Natural killer cell (primary cell): ENCODE results near the gene ZBTB40. TPM values are rescaled to one million over a fixed set of nuclear protein-coding genes. Genes with fewer than 3 reads are reported as not detected.

Experiments
- ATAC-seq, 3 donors: fragments of 150-1000 bp in 2 of 3; fragments of 200-7000 bp in 1 of 3; cut with Tn5 transposase; 1 replicate in 1 of 3; 2 replicates in 2 of 3; pipeline ENCODE4 v1.10.0; 2021; ENCODE audit warnings: mild to moderate bottlenecking in 2 of 3, moderate library complexity in 2 of 3
- DNase-seq, 2 donors: peaks; one replicate each; pipeline versions ENCODE4 v3.0.0 to v3.0.0-alpha.2; 2013 to 2021; ENCODE audit warnings: mixed read lengths in 1 of 2
- H3K27ac ChIP-seq: one replicate; pipeline ENCODE4 v1.5.1; 2013; ENCODE audit warnings: mild to moderate bottlenecking, low read length
- H3K27me3 ChIP-seq: one replicate; pipeline ENCODE4 v1.6.1; 2013; ENCODE audit warnings: low read length; ENCODE audit not compliant: control insufficient read depth, insufficient read depth
- H3K36me3 ChIP-seq: one replicate; pipeline ENCODE4 v1.6.1; 2013; ENCODE audit warnings: low read length; ENCODE audit not compliant: control insufficient read depth, insufficient read depth
- H3K4me1 ChIP-seq: one replicate; pipeline ENCODE4 v1.6.1; 2013; ENCODE audit warnings: low read length; ENCODE audit not compliant: control insufficient read depth, insufficient read depth
- H3K4me3 ChIP-seq: one replicate; pipeline ENCODE4 v1.5.1; 2013; ENCODE audit warnings: low read length
- H3K9me3 ChIP-seq: one replicate; pipeline ENCODE4 v1.6.1; 2013; ENCODE audit warnings: low read length; ENCODE audit not compliant: control insufficient read depth, insufficient read depth
- H3K27ac Mint-ChIP-seq, 2 donors: one replicate each; pipeline ENCODE4 v1.8.0; 2022; ENCODE audit warnings: mild to moderate bottlenecking in 2 of 2, mixed read lengths in 2 of 2, moderate library complexity in 1 of 2
- H3K27me3 Mint-ChIP-seq, 2 donors: one replicate each; pipeline ENCODE4 v1.8.0; 2022; ENCODE audit warnings: low read depth in 2 of 2, mixed read lengths in 2 of 2
- H3K36me3 Mint-ChIP-seq: one replicate; pipeline ENCODE4 v1.8.0; 2022; ENCODE audit warnings: mixed read lengths
- H3K4me1 Mint-ChIP-seq, 2 donors: one replicate each; pipeline ENCODE4 v1.8.0; 2022; ENCODE audit warnings: mixed read lengths in 2 of 2
- H3K4me3 Mint-ChIP-seq: one replicate; pipeline ENCODE4 v1.8.0; 2022; ENCODE audit warnings: mild to moderate bottlenecking, moderate library complexity, mixed read lengths
- H3K9me3 Mint-ChIP-seq, 2 donors: one replicate each; pipeline ENCODE4 v1.8.0; 2022; ENCODE audit warnings: mixed read lengths in 2 of 2
- WGBS: methylation state at CpG from one replicate; pipeline ENCODE4 v1.1.7; 2013; ENCODE audit warnings: missing lambda C conversion rate; ENCODE audit not compliant: insufficient coverage; 5-methylcytosine and 5-hydroxymethylcytosine counted together
- intact Hi-C: fragments of 100-400 bp; cut with micrococcal nuclease; formaldehyde crosslinking; loops from one replicate; pipeline ENCODE4 v1.14.2; 2022
- total RNA-seq, 4 donors: library from RNA; stranded (reverse); fragments of 120-200 nt in 1 of 4; gene quantifications; one replicate each; pipeline versions ENCODE4 v1.2.3 to v1.2.4, GENCODE V29; 2013 to 2022
- TF ChIP-seq, protein P1 (sequence below): fragments of 200-600 bp; IDR thresholded peaks from one replicate; pipeline ENCODE4 v1.8.0; 2022; ENCODE audit warnings: antibody characterized with exemption

Gene ZBTB40
- total RNA-seq, 3 donors from 2014 or later (not counting 1 experiment from before 2014, with no cell fraction given): 32.9 to 37.6 (median 36.7) TPM

DNA sequence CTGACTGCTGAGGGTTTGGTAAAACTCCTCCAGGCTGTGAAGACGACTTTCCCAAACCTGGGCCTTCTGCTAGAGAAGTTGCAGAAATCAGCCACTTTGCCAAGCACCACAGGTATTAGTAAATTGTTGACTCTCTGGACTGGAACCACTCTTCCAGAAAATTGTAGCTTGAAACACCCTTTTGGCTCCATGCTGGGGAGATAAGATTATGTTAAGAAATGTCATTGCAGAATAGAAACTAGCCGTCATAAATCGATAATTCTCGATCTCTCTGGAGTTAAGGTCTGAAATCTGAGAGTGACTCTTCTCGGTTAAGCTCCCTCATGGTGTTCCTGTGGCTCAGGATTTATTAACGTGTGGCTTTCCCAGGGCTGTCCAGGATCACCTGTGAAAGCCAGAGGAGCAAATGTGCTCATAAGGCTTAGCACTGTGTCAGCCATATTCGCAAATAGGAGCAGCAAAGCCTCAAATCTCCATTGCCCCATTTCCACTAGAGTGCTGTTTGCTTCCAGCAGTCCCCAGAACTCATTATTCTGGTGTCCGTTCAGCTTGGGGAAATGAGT is 54.6 kb downstream of the ZBTB40 start:
- Mint-ChIP-seq H3K4me1 (peaks cover 0 to 2% of the 10 kb centered on the region in 2 donors), H3K9me3 (no peaks in the 10 kb centered on the region), H3K27me3 (no peaks in the 10 kb centered on the region), H3K4me3 (no peak overlapping the region), H3K27ac (no peak overlapping the region), H3K36me3 (peaks cover 19% of the 10 kb centered on the region)
- no peak for ATAC-seq
- 96% methylated on average over 8 of the region's 8 CpGs for WGBS
- Histone ChIP-seq H3K27me3 (no peaks in the 10 kb centered on the region), H3K27ac (no peak overlapping the region), H3K4me3 (no peak overlapping the region), H3K36me3 (peaks cover 53% of the 10 kb centered on the region), H3K4me1 (no peaks in the 10 kb centered on the region), H3K9me3 (no peaks in the 10 kb centered on the region)
- intact Hi-C loops: no loop called here
- TF ChIP-seq, protein P1, sequence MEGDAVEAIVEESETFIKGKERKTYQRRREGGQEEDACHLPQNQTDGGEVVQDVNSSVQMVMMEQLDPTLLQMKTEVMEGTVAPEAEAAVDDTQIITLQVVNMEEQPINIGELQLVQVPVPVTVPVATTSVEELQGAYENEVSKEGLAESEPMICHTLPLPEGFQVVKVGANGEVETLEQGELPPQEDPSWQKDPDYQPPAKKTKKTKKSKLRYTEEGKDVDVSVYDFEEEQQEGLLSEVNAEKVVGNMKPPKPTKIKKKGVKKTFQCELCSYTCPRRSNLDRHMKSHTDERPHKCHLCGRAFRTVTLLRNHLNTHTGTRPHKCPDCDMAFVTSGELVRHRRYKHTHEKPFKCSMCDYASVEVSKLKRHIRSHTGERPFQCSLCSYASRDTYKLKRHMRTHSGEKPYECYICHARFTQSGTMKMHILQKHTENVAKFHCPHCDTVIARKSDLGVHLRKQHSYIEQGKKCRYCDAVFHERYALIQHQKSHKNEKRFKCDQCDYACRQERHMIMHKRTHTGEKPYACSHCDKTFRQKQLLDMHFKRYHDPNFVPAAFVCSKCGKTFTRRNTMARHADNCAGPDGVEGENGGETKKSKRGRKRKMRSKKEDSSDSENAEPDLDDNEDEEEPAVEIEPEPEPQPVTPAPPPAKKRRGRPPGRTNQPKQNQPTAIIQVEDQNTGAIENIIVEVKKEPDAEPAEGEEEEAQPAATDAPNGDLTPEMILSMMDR: no peak
- no peak for DNase-seq

- Histone ChIP-seq H3K27me3 (no peaks in the 10 kb centered on the region), H3K4me3 (no peak overlapping the region), H3K27ac (no peak overlapping the region), H3K36me3 (peaks cover 61% of the 10 kb centered on the region), H3K9me3 (no peaks in the 10 kb centered on the region), H3K4me1 (no peaks in the 10 kb centered on the region)
- intact Hi-C loops: no loop called here
- Mint-ChIP-seq H3K9me3 (no peaks in the 10 kb centered on the region), H3K27me3 (no peaks in the 10 kb centered on the region), H3K27ac (no peak overlapping the region), H3K4me3 (no peak overlapping the region), H3K36me3 (peaks cover 29% of the 10 kb centered on the region), H3K4me1 (no peaks in the 10 kb centered on the region)
- DNase-seq (no peak), ATAC-seq (no peak)
- TF ChIP-seq, protein P1: no peak
- 96% methylated on average over 10 of the region's 10 CpGs for WGBS
Observed at GRCh38 chr1:22507587-22507986, 55.9 kb downstream of the ZBTB40 start.

- no peak for ATAC-seq
- WGBS: 92% methylated on average over 5 of the region's 5 CpGs
- H3K36me3 Mint-ChIP-seq: peaks cover 29% of the 10 kb centered on the region
Observed at GRCh38 chr1:22508329-22508728, 56.7 kb downstream of the ZBTB40 start.

More at GRCh38 chr1:22508329-22508728, 56.7 kb downstream of the ZBTB40 start:
- intact Hi-C loops: no loop called here
- no peaks in the 10 kb centered on the region for H3K9me3 Mint-ChIP-seq
- no peaks in the 10 kb centered on the region for H3K4me1 ChIP-seq
- H3K36me3 ChIP-seq: peaks cover 63% of the 10 kb centered on the region
- no peaks in the 10 kb centered on the region for H3K4me1 Mint-ChIP-seq
- H3K27ac ChIP-seq: no peak overlapping the region
- H3K9me3 ChIP-seq: no peaks in the 10 kb centered on the region
- no peak overlapping the region for H3K4me3 Mint-ChIP-seq
- DNase-seq: no peak
- no peak overlapping the region for H3K4me3 ChIP-seq
- H3K27me3 Mint-ChIP-seq: no peaks in the 10 kb centered on the region
- no peak overlapping the region for H3K27ac Mint-ChIP-seq
- no peaks in the 10 kb centered on the region for H3K27me3 ChIP-seq
- TF ChIP-seq, protein P1: no peak
